ENCODE measurements around the gene MCOLN1. TPM values are rescaled to one million over a fixed set of nuclear protein-coding genes. Genes with fewer than 3 reads are reported as not detected.
A peak's percentile ranks its signal among the peaks of the same experiment; 100 is the strongest.

MCOLN1 gene
- total RNA-seq, 1 donor = 8.6 TPM

- no peak for TF ChIP-seq CTCF (IDR thresholded peaks at IDR 0.05; ENCODE audit: insufficient read depth, low read depth, low read length)
- H3K4me3 ChIP-seq (ENCODE audit: low read depth, low read length) = no peak overlapping the region
- no peak for DNase-seq (ENCODE audit: low read depth)
Measured at GRCh38 chr19:7550169-7550770, 27.8 kb downstream of the MCOLN1 start.

DNA sequence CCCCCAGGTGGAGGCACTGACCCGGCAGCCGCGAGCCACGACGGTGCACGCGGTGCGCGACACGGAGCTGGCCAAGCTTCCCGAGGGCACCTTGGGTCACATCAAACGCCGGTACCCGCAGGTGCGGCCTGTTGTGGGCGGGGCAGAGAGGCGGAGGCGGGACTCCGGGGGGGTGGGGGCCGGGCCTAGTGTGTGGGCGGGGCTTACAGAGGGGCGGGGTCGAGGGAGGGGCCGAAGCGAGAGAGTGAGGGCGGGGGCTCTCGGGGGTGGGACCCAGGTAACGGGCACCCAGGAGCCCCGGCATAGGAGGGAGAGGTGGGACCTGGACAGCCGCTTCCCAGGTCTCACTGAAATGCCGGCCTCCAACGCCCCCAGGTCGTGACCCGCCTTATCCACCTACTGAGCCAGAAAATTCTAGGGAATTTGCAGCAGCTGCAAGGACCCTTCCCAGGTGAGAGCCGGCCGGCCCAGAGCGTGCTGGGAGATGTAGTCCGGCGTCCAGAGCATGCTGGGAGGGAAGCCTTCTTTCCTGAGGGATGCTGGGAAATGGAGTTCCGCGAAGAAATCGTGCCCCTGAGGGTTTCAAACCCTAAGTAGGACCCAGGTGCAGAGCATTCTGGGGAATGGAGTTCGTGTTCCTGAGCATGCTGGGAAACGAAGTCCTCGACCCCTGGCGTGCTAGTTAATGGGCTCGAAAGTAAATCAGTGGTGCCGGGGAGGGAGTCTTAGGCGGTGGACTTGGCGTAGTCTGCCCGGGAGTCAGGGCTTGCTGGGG lies 28.8 kb downstream of the MCOLN1 start:
- no peak for TF ChIP-seq CTCF (IDR thresholded peaks at IDR 0.05; ENCODE audit: insufficient read depth, low read depth, low read length)
- H3K4me3 ChIP-seq (ENCODE audit: low read depth, low read length) = no peak overlapping the region
- DNase-seq (ENCODE audit: low read depth) = peak; percentile 18

GRCh38 chr19:7552781-7553180 lies 30.4 kb downstream of the MCOLN1 start:
- DNase-seq (ENCODE audit: low read depth) = no peak
- no peak overlapping the region for H3K4me3 ChIP-seq (ENCODE audit: low read depth, low read length)
- TF ChIP-seq CTCF (IDR thresholded peaks at IDR 0.05; ENCODE audit: insufficient read depth, low read depth, low read length) = no peak

DNA sequence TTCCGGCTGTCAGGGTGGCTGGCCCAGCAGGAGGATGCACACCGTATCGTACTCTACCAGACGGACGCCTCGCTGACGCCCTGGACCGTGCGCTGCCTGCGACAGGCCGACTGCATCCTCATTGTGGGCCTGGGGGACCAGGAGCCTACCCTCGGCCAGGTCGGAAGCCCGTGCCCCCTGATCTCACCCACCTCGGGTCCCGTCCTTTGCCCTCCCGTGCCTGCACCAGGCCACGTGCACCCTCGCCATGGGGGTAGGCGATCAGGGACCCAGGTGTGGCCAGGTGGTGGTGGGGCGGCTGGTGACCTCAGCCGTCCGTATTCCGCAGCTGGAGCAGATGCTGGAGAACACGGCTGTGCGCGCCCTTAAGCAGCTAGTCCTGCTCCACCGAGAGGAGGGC lies 32.1 kb downstream of the MCOLN1 start:
- no peak for TF ChIP-seq CTCF (IDR thresholded peaks at IDR 0.05; ENCODE audit: insufficient read depth, low read depth, low read length)
- no peak for DNase-seq (ENCODE audit: low read depth)
- H3K4me3 ChIP-seq (ENCODE audit: low read depth, low read length) = no peak overlapping the region

DNA sequence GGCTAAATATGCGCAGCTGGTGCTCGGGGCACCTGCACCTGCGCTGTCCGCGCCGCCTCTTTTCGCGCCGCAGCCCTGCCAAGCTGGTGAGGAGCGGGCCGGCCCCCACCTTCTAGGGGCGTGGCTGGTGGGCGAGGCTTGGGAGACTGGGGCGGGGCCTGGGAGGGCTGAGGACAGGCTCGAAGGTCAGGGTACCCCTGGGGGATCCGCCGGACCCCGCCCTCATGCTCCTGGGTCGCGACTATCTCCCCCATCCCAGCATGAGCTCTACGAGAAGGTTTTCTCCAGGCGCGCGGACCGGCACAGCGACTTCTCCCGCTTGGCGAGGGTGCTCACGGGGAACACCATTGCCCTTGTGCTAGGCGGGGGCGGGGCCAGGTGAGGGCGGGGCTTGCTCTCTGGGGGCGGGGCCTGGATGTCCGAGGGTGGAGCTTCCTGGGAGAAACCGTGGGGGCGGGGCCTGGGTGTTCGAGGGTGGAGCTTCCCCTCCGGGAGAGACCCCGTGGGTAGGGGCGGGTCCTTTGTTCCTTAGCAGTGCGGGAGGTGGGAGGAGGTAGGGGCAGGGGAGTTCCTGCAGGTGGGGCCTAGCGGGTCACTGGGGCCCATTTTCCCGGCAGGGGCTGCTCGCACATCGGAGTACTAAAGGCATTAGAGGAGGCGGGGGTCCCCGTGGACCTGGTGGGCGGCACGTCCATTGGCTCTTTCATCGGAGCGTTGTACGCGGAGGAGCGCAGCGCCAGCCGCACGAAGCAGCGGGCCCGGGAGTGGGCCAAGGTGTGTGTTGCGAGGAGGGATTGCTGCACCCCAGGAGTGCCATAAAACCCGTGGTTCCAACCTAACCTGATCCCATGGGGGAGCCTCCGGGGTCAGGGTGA lies 32.8 kb downstream of the MCOLN1 start:
- no peak overlapping the region for H3K4me3 ChIP-seq (ENCODE audit: low read depth, low read length)
- no peak for TF ChIP-seq CTCF (IDR thresholded peaks at IDR 0.05; ENCODE audit: insufficient read depth, low read depth, low read length)
- no peak for DNase-seq (ENCODE audit: low read depth)

GRCh38 chr19:7556696-7557315 lies 34.4 kb downstream of the MCOLN1 start:
- no peak for TF ChIP-seq CTCF (IDR thresholded peaks at IDR 0.05; ENCODE audit: insufficient read depth, low read depth, low read length)
- H3K4me3 ChIP-seq (ENCODE audit: low read depth, low read length) = no peak overlapping the region
- DNase-seq (ENCODE audit: low read depth) = no peak
